Measurements from ENCODE around the gene MX2.
"Not testable (repeated sequence)": the region's sequence is repeated elsewhere in the genome, so short reads cannot be mapped to it uniquely, and the experiment has no call there.

Gene MX2

GRCh38 chr21:41349619-41350390 lies 12.0 kb upstream of the MX2 start:
- DNase-seq (ENCODE audit: insufficient read length, low spot score) (no peak), FAIRE-seq (no peak)
- TF ChIP-seq CTCF (IDR thresholded peaks at IDR 0.05; ENCODE audit: insufficient read depth, missing control alignments): no peak

- FAIRE-seq (no peak), DNase-seq (ENCODE audit: insufficient read length, low spot score) (no peak)
- TF ChIP-seq CTCF (IDR thresholded peaks at IDR 0.05; ENCODE audit: insufficient read depth, missing control alignments): no peak
Observed at GRCh38 chr21:41350436-41351155, 11.2 kb upstream of the MX2 start.

- FAIRE-seq: no peak
- no peak for DNase-seq (ENCODE audit: insufficient read length, low spot score)
Observed at GRCh38 chr21:41357546-41357945, 4.3 kb upstream of the MX2 start.

GRCh38 chr21:41358193-41359166 lies 3.3 kb upstream of the MX2 start:
- TF ChIP-seq CTCF (IDR thresholded peaks at IDR 0.05; ENCODE audit: insufficient read depth, missing control alignments): no peak
- FAIRE-seq: no peak

More at GRCh38 chr21:41357546-41357945, 4.3 kb upstream of the MX2 start:
- no peak for TF ChIP-seq CTCF (IDR thresholded peaks at IDR 0.05; ENCODE audit: insufficient read depth, missing control alignments)

GRCh38 chr21:41359286-41359685 lies 2.5 kb upstream of the MX2 start:
- FAIRE-seq (no peak), DNase-seq (ENCODE audit: insufficient read length, low spot score) (no peak)
- no peak for TF ChIP-seq CTCF (IDR thresholded peaks at IDR 0.05; ENCODE audit: insufficient read depth, missing control alignments)

More at GRCh38 chr21:41358193-41359166, 3.3 kb upstream of the MX2 start:
- no peak for DNase-seq (ENCODE audit: insufficient read length, low spot score)

GRCh38 chr21:41359754-41360071 lies 2.1 kb upstream of the MX2 start:
- DNase-seq (ENCODE audit: insufficient read length, low spot score); FAIRE-seq: not testable (repeated sequence)

GRCh38 chr21:41360072-41360821 lies 1.6 kb upstream of the MX2 start:
- TF ChIP-seq CTCF (IDR thresholded peaks at IDR 0.05; ENCODE audit: insufficient read depth, missing control alignments): no peak
- DNase-seq (ENCODE audit: insufficient read length, low spot score) (no peak), FAIRE-seq (no peak)
